NCI-H2081 treated with DMSO at 0.1 percent for 48 hours (cell line): ENCODE measurements around the gene COL23A1.

Experiments
- DNase-seq: peaks from one replicate; lab custom pipeline; 2025; lab: John Stamatoyannopoulos, UW

Gene COL23A1

DNA sequence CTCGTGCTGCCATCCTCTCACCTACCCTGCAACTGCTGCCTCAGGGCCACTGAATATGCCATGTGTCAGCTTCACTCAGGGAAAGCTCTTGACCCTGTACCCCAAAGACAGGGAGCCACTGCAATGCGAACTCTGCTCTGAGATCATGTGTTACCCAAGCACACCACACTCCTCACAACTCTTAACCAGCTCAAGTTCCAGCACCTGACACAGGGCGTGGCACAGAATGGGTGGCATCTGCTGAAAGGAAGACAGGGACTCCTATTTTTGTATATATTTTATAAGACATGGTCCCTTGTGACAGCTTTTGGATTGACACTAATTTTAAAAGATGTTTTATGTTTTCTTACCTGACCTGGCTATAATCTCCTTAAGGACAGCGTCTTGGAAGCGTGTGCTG lies 368.3 kb downstream of the COL23A1 start:
- no peak for DNase-seq

DNA sequence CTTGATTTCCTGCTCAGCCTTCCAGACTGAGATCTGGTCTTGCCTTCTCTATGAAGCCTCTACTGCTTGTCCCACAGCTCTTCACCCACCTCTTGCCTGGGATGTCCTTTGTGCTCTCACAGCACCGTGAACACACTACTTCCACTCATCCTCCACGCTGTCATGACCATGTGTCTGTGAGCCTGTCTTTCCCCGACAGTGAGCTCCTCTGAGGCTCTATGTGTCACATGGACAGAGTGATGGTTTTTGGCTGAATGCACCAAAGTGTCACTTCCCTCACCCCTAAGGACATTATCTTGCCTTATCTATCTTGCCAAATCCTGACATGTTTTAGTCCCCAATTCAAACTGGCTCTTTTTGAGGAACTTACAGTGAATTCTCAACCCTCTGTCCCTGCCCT lies 368.9 kb downstream of the COL23A1 start:
- no peak for DNase-seq

DNA sequence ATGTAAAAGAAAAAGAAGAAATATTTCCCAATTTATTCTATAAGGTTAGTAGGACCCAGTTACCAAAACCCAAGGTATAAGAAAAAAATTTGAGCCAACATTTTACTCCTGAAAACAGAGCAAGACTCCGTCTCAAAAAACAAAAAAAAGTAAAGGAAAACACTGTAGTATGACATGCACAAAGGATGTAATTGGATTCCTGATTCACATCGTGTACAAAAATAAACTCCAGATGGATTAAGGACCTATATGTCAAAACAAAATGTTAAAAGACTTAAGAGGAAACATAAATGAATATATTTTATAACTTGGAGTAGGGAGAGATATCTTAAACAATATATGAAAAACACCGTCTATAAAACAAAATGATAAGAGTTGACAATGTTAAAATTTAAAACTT lies 371.4 kb downstream of the COL23A1 start:
- no peak for DNase-seq

DNA sequence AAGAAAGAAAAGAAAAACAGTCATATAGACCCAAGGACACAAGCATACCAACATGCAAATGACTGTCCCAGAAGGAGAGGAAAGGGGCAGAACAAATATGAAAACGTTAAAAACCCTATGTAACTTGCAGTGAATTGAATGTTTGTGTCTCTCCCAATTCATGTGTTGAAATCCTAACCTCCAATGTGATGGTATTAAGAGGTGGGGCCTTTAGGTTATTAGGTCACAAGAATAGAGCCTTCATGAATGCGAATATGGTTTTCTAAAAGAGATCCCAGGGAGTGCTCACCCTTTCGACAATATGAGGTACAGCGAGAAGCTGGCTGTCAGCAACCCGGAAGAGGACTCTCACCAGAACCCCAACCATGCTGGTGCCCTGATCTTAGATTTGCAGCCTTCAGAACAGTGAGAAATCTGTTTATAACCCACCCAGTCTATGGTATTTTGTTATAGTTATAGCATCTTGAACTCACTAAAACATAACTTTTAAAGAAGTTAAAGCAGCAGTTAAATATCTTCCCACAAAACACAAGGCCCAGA lies 371.9 kb downstream of the COL23A1 start:
- no peak for DNase-seq

DNA sequence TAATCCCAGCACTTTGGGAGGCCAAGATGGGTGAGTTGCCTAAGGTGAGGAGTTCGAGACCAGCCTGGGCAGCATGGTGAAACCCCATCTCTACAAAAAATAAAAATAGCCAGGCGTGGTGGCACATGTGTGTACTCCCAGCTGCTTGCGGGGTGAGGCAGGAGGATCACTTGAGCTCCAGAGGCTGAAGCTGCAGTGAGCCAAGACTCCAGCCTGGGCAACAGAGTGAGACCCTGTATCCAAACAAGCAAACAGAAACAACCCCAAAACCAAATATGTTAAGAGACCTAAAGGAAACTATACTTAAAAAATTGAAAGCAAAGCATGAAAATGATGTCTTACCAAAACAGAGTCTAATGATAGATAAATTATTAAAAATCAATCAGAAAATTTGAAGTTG lies 373.4 kb downstream of the COL23A1 start:
- DNase-seq: no peak

DNA sequence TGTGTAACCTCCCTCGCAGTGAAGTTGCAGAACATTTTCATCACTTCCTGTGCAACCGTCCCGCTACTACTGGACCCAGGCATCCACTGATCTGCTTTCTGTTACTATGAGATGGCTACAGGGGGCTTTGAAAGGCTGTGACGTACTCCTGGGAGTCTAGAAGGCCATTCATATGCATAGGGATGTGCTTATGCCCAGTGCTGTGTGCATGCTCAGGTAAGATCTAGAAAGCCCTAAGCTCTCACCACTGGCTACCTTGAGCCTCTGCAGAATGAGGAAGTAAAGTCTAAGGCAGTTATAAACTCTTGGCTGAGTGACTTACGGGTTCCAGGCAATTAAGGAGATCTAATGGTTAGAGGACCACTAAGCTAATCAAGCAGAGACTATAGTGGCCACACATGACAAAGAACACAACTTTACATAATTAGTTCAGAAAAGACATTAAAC lies 374.1 kb downstream of the COL23A1 start:
- no peak for DNase-seq

DNA sequence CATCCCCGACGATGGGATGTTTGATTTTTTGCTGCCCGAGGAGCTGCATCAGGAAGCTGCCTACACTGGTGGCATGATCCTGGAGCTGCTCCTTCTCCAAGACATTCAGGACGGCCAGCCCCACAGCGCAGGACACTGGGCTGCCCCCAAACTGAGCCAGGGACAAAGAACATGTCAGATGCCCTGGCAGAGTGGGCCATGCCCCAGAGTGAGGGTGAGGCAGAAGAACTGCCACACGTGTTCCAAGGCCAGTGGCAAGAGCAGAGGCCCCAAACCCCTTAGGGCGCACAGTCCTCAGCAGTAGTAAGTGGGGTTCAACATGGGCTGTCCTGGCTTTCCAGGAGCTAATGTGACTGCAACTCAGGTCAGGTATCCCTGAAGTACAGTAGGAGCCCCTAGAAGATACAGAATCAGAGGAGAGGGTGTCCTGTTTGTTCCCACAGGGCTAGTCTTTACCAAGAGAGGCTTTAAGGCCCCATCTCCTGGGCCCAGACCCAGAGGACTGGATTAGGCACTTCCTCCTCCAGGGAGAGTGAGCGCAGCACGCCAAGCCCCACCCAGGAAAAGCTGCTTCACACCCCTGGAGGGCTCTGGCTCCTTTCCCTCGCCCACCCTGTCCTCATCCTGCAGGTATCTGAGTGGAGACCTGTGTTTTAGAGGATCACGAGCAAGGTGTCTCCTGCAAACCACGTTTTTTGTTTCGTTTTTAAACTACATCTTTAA lies 374.8 kb downstream of the COL23A1 start:
- no peak for DNase-seq

DNA sequence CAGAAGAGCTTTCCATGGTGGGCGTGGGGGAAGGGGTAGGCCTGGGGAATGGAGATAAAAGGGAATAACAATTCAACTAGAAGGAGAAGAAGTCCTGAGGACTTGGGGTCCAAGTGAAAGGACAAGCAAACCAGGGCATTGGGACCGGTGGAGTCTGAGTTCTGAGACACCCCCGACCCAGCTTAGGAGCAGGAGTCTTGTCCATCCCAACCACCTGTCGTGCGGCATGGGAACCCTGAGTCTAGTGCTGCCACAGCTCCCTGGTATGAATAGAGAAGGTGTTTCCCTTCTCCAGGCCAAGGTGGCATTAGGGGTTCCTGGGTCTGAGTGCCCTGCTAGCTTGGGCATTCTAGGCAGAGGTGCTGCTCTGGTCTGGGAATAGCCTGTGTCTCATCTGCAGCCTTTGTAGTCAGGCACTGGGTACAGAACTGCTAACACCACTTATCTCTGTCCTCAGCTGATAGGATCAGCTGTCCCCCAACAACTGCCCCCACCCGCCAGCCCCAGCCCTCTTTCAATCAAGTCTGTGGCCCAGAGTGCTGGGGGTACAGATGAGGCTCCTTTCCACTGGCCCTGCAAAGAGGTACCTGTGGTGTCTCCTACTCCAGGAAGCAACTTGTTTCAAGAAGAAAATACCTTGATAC lies 375.9 kb downstream of the COL23A1 start:
- DNase-seq: no peak

DNA sequence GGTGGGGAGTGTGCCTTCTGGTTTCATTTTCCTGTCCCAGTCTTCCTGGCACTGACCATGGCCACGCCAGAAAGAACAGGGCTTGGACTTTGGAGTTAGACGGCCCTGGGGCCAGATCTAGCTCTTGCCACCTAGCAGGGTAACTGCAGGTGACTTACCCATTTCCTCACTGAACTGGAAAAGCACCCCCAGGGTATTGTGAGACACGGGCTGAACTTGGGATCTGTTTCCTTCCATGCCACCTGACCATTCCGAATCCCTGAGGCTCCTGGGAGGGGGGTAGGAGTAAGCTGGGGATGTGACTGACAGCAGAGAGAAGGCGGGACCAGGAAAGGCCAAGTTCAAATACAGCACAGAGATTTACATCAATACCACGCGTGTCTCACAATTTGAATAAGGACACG lies 376.4 kb downstream of the COL23A1 start:
- DNase-seq: no peak

DNA sequence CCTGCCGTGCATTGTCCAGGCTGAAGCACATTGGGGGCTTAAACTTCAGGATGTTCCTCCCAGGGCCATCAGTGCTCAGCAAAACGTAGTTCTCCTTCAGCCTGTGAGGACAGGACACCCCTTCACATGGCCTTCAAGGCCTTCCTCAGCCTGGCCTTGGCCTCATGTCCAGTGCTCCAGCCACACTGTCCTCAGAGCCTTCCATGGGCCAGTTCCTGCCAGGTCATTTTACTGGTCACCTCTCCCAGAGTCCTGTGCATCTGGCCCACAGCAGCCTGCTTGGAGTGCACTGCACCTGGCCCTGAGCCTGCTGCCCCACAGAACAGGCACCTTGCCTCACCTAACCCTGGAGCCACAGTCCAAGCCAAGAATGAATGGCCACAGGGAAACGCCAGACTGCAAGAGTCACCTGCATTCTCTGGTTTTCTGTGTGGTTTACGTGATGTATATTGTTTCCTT lies 377.2 kb downstream of the COL23A1 start:
- no peak for DNase-seq

DNA sequence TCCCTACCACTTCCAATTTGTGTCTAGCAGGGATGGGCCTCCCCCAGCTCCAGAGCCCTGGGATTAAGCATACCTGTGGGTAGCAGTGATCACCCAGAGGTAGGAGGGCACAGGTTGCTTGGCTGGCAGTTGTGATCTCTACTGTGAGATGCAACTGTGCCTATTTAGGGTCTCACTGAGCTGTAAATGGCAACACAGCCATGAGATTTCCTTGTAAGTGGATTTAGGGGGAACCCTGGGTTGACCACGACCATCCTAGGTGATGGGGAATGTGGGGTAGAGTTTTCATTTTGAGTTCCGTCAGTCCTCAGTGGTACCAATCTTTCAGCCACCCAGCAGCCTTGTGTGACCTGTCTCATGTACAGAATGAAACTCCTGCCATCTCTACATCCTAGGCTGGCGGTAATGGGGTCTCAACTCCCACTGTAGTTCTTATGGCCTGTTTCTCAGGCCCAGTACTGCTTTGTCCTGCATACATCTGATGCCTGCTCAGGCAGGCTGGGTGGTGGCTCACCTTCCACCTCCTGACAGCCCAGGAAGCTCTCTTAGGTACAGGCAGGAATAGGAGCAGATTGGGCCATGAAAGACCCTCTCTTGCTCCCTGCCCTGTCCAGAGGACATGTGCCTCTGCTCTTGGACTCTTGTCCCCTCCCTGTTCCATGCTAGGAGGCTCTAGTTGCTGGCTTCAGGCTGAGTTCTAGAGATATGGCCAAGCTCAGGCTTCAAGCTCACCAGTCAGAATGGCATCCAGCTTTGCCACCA lies 377.8 kb downstream of the COL23A1 start:
- no peak for DNase-seq

DNA sequence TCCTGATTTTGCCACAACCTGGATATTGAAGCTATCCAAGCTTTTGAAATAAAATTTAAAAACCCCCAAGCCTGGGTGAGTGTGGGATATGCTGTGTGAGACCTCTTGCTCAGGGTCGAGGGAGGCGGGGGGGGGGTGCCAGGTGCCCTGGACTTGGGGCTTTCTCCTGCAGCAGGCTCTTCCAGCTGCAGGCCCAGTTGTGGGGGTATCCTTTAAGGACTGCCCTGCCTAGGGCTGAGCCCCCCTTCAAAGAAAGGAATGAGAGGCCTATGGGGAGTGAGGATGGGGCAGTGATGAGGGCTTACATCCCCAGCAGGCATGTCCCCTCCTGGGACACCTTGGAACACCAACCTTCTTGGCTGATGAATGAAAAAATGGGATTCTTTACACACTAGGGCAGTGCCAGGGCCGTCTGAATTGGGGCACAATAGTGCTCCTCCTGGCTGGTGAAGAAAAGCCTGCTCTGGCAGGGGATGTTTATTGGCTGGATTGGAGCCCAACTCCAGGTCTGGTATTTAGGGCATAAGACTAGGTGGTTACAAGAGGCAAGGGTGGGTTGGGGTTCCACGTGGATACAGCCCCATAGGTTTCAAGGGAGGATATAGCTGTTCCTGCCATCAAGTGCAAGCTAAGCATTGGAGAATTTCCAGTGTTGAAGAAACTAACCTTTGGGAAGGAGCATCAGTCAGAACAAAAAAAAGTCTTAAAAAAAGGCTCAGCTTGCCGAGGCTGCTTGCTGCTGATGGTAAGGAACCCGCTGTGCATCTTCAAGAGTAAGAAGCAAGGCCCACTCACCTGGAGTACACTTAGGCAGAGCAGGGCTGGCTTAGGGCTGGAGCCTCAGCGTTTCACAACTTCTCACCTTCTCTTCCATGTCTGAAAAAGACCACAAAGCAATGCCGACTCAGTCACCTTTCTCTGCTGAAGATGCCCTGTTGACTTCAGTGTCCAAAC lies 378.8 kb downstream of the COL23A1 start:
- DNase-seq: no peak

DNA sequence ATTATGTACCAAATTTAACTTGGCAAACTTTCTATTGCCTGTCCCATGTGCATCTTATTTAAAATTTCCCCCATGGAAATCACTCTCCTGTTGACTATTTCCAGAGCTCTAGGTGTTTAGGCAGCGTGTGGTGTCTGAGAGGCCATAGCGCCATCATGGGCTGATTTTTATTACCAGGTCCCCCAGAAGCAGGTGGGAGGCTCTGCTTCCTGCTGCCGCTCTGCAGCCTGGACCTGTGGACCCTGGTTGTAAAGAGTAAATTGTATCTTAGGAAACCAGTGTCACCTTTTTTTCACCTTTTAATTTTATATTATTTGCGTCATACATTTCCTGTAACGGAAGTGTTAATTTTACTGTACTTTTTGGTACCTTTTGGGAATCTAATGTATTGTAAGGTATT lies 379.5 kb downstream of the COL23A1 start:
- DNase-seq: no peak

DNA sequence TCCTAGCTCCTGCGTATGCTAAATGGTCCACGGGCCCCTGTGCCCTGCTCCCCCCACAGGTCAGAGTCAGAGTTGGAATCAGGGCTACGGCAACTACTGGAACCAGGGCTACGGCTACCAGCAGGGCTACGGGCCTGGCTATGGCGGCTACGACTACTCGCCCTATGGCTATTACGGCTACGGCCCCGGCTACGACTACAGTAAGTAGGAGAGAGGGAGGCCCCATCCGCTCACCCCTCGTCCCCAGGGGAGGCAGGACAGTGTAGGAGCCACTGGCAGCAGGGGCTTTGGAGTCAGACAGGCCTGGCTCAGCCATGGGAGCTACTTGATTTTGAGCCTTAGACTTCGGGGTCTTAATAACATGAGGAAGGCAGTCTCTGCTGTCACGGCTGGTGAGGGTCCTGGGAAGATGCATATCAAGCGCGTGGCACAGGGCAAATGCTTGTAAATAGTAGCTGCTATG lies 380.1 kb downstream of the COL23A1 start:
- no peak for DNase-seq

DNA sequence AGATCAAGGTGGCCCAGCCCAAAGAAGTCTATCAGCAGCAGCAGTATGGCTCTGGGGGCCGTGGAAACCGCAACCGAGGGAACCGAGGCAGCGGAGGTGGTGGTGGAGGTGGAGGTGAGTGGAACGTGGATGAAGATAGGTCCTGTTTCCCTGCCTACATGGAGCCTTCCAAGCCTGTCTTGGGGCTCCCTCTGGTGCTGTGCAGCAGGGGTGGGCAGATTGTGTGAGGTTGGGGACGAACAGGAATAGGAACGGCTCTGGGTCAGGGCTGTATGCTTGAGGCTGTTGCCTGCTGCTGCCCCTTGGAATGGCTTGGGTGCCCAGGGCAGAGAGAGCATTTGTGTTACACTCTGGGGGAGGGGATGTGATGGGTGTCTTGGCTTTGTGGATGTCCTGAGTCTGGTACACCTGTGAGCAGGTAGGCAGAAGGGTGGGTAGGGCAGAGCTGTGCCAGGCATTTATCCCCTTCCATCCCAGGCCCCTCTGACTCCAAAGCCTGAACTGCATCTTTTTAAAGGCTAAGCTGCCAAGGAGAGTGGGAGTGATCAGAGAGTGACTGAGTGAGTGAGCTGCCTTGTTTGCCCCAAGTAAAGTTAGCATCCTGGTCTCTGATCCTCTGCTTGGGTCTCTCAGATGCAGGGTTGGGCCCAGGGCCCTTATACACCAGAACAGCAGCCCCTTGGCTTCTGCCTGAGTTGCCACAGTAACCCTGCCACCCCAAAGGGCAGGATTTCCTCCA lies 380.7 kb downstream of the COL23A1 start:
- DNase-seq: no peak

DNA sequence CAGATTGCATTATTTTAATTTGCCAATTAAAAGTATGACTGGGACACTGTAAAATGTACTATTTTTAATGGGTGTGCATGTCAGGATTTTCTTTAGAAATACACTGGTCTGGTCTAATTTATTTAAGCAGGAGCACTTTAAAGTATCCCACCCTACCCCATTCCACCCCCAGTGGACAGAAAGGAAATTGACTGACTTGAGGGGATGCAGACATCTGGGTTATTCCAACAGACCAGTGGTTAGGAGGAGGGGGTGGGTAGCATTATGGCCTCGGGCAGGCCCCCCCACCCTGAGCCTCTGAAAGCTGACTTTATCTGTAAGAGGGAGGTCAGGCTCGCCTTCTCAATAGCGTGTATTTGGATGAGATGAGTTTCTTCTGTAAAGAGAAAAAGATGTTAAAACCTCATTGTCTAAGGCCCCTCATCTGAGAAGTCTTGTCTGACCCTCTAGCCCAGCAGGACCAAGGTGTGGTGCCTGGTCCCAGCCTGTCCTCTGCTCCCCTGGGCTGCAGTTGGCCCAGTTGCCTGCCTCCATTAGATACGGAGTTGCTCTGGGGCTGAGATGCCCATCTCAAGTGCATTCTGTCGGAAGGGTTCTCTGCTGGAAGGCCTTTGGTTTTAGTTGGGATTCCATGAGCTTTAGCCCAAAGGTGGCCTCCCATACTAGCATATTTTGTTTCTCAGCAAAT lies 381.5 kb downstream of the COL23A1 start:
- DNase-seq: no peak

DNA sequence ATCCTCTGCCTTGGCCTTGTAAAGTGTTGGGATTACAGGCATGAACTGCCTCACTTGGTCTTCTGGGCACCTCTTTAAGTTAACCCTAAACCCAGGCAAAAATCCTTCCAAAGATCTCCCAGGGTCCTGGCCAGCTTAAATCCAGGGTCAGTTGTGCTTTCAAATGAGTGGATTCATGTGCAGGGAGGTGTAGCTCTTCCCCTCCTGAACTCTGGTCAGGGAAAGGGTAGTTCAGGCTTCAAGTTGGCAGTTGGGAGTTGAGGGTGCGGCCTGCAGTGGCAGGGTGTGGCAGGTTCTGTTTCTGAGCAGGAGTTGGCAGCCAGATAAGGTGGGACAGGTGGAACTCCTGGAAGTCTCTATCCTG lies 382.3 kb downstream of the COL23A1 start:
- DNase-seq: no peak

DNA sequence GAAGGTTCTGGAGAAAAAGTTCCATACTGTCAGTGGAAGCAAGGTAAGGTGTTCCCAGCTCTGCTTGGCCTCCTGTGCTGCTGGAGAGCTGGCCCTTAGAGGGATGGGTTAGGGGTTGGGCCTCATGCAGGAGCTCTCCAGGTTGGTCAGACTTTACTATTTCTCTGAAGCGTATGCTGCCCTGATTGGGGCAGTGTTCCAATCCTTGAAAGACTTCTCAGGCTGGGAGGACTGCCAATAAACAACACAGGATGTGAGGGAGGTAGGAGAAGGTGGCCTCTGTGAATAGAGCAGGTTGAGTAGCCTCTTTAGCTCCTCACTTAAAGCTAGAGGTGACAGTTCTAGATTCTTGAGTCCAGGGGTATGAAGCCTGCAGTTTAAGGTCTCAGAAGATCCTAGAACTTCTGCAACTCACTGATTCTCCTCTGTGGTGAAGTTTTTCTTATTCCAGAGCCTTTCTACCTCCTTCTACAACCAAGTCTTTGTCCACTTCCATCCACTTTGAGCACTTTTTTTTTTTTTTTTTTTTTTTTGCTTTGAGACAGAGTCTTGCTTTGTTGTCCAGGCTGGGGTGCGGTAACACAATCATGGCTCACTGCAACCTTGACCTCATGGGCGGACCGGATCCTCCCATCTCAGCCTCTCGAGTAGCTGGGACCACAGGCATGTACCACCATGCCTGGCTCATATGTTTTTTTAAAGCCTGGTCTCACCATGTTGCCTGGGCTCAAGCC lies 382.8 kb downstream of the COL23A1 start:
- no peak for DNase-seq
